Stimulated activated CD8-positive, alpha-beta memory T cell treated with anti-CD3 and anti-CD28 coated beads, Interleukin-2, amount 100 ng/mL, for 48 hours (primary cell): ENCODE data around the gene LAMC2.
"Not testable (repeated sequence)": the region's sequence is repeated elsewhere in the genome, so short reads cannot be mapped to it uniquely, and the experiment has no call there.

Experiments
- DNase-seq, 2 donors: peaks; one replicate each; pipeline ENCODE4 v3.0.0-alpha.2; 2020; ENCODE audit warnings: low read depth in 2 of 2

LAMC2 gene

DNA sequence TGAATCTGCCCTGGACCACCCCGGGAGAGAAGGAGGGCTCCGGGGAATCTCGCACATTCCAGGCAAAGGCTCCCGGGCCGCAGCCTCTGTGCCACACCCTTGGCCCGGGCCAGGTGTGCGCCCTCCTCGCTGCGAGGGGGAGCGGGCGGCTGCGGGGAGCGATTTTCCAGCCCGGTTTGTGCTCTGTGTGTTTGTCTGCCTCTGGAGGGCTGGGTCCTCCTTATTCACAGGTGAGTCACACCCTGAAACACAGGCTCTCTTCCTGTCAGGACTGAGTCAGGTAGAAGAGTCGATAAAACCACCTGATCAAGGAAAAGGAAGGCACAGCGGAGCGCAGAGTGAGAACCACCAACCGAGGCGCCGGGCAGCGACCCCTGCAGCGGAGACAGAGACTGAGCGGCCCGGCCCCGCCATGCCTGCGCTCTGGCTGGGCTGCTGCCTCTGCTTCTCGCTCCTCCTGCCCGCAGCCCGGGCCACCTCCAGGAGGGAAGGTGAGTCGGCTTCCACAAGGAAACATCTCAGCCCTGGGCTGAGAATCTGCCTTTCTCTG, at the start of gene LAMC2:
Gene LAMC2 (plus strand): TSS at position 324 of the 550 bp plus-strand sequence. CDS start 89 bp downstream, at position 413.
- peak in 1 of 2 donors; percentile 18 for DNase-seq

DNA sequence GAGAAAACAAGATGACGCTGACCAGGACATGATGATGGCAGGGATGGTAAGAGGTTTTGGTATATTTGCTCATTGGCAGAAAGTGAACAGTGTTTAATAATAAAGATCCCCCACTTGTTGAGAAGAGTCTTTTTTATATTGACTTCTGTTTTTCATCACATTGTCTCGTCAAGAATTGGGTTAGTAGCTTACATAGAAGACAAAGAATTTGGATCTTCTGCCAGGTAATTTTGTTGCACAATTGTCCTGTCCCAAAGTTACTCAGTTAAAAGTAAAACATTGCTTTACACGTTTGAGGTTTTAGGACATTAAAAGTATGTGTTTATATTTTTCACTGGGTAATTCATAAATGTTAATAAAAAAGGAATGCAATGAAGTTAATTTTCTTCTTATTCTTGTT, 48.3 kb upstream of the LAMC2 start:
- DNase-seq, result no peak

DNA sequence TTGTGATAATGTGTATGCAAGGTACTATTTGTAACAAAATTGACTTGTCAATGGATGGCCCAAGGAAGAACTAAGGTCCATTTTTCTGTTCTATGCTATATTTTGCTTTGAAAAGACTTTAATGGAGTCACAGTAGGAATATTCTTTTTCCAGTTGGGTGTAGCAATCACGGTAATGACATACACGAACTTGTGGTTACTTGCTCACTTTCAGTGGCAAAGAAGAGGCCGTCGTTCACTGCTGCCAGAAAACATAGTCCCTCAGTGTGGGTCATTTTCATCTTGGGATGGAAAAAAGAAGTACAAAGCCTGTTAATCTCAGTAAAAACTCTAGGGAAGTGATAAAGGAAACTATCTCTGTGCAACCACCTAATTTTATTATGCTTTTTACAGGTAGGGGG, 47.8 kb upstream of the LAMC2 start:
- no peak for DNase-seq

- DNase-seq, result no peak
Observed at GRCh38 chr1:183139281-183139942, 46.7 kb upstream of the LAMC2 start.

DNA sequence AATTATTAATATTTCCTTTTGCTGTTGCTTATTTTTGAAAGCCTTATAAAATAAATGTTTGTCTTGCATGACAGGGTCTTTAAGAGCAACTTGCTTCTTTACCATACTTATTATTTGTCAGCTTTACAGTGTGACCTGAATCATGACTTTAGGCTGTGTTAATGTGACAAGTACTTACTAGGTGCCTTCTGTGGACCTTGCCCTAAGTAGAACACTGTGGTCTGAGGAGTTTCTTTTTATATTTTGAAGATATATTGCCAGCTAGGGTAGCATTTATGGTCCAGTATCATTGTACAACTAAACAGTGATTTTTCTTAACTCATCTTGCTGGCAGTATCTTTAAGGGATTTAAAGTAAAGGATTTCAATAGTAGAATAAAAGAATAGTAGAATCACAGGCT, 45.4 kb upstream of the LAMC2 start:
- no peak for DNase-seq

DNA sequence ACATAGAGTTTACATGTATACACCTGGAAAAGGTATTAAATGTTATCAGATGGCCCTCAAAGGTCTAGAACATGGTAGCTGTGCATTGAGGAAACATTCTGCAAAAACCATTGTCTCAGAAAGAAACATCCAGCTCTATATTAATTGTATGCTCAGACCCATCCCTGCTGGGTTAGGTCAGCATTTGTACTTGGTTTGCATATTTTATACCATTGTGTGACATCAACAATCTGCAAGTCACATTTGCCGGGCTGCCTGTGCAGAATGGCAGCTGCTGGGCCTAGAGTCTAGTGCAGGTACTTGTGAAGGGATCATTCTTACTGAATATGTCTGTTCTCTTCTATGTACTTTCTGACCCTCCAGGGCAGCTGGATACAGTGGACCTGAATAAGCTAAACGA, 43.9 kb upstream of the LAMC2 start:
- DNase-seq, result no peak

DNA sequence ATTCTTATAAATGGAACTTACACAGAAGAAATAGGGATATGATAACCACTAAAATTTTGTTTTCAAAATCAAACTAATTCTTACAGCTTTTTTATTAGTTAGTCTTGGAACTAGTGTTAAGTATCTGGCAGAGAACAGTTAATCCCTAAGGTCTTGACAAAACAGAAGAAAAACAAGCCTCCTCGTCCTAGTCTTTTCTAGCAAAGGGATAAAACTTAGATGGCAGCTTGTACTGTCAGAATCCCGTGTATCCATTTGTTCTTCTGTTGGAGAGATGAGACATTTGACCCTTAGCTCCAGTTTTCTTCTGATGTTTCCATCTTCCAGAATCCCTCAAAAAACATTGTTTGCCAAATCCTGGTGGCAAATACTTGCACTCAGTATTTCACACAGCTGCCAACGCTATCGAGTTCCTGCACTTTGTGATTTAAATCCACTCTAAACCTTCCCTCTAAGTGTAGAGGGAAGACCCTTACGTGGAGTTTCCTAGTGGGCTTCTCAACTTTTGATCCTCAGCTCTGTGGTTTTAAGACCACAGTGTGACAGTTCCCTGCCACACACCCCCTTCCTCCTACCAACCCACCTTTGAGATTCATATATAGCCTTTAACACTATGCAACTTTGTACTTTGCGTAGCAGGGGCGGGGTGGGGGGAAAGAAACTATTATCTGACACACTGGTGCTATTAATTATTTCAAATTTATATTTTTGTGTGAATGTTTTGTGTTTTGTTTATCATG, 42.3 kb upstream of the LAMC2 start:
- DNase-seq, result no peak

DNA sequence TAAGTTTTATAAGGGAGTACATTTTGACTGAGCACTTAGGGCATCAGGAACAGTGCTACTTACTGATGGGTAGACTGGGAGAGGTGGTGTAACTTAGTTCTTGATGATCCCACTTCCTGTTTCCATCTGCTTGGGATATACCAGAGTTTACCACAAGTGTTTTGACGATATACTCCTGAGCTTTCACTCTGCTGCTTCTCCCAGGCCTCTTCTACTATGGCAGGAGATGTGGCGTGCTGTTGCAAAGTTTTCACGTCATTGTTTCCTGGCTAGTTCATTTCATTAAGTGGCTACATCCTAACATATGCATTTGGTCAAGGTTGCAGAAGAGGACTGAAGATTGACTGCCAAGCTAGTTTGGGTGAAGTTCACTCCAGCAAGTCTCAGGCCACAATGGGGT, 41.3 kb upstream of the LAMC2 start:
- DNase-seq, result no peak

DNA sequence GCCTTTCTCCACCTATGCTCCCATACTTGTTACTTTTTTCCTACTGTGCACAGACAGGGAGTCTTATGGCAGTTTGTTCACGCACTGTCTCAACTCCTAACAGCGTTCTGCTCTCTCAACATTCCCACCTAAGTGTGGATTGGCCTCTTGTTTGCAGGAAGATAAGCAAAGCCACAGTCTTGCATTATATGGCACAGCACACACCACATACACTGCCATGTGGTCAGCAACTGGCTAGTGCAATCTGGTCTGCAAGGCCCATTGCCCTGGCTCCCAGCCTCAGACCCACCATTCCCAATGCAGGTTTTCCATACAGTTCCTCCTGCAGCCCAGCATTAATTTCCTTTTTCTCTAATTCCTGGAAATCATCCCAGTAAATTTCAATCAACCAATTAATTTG, 38.3 kb upstream of the LAMC2 start:
- DNase-seq, result no peak

DNA sequence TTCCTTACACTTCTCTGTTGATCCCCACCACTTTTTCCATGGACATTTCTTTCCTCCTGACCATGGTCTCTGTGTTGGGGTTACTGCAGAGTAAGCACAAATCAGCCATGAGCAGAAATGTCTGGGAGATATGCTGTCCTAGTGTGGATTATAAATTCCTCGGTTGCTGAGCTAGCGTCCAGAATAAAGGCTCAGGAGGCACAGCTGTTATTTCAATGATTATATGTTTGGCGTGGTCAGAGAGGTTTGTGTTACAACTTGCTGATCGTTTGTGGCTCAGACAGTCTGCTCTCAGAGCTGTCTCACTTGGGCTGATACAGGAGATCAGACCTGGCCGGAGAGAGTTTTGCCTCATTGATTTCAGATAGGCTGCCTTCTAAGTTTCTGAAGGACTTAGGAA, 37.5 kb upstream of the LAMC2 start:
- DNase-seq, result no peak

GRCh38 chr1:183149273-183149672, 36.8 kb upstream of the LAMC2 start:
- no peak for DNase-seq

GRCh38 chr1:183150032-183150431, 36.0 kb upstream of the LAMC2 start:
- not testable (repeated sequence) for DNase-seq

DNA sequence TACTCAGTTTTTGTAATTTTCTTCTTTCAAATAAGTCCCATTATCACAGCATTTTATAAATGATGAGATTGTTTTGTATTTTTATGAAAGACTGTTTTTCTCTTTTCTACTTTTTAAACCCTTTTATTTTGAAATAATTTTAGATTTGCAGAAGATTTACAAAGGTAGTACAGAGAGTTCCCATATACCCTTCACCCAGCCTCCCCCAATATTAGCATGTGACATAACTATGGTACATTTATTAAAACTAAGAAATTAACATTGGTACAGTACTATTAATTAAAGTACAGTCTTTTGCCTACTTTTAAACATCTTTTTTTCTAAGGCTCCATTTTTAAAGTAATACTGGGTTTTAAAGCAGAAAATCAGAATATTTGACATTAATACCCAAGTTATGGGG, 35.6 kb upstream of the LAMC2 start:
- no peak for DNase-seq

DNA sequence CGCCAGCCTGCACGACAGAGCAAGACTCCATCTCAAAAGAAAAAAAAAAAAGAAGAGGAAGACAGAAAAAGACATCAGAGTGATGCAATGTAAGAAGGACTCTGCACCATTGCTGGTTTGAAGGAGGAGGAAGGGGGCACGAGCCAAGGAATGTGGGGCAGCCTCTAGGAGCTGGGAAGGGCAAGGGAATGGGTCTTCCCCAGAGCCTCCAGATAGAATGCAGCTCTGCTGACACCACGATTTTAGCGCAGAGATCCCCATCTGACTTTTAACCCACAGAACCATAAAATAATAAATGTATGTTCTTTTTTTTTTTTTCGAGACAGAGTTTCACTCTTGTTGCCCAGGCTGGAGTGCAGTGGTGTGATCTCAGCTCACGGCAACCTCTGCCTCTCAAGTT, 33.9 kb upstream of the LAMC2 start:
- DNase-seq, result no peak

- no peak for DNase-seq
Observed at GRCh38 chr1:183155939-183156338, 30.1 kb upstream of the LAMC2 start.

- DNase-seq, result no peak
Observed at GRCh38 chr1:183159960-183160359, 26.1 kb upstream of the LAMC2 start.

DNA sequence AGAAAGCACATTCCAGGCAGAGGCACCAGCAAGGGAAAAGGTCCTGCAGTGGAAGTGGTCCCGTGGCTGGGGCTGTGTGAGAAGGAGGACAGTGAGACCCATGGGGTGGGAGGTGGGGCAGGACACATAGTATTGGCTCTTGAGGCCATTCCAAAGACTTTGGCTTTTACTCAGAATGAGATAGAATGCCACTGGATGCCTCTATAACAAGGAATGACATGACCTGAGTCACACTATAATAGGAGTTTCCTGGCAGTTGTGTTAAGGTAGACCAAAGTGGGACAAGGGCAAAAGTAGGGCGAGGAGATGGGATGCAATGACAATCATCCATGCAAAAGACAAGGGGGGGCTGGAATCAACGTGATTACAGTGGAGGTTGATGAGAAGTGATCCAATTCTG, 24.7 kb upstream of the LAMC2 start:
- no peak for DNase-seq

DNA sequence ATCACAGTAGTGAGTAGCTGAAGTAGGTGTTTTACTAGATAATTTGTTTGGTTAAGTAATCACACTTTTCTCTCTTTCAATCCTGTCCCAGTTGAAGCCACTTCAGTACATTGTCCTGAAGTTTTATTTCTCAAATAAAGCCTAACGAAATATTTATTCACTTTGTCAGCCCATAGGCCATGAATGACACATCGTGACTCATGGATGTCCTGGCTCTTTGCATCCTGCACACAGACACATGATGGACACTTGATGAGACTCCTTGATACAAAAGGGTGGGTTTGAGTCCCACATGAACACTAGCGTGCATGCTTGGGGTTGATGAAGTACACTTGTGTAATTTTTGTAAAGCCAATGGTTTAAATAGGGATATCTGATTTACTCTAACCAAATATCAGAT, 22.7 kb upstream of the LAMC2 start:
- DNase-seq, result no peak

GRCh38 chr1:183164340-183164739, 21.7 kb upstream of the LAMC2 start:
- DNase-seq, result no peak

- DNase-seq, result no peak
Observed at GRCh38 chr1:183164963-183165362, 21.1 kb upstream of the LAMC2 start.

GRCh38 chr1:183165456-183165855, 20.6 kb upstream of the LAMC2 start:
- no peak for DNase-seq

GRCh38 chr1:183166454-183166853, 19.6 kb upstream of the LAMC2 start:
- no peak for DNase-seq

GRCh38 chr1:183167676-183168075, 18.4 kb upstream of the LAMC2 start:
- DNase-seq, result no peak
